ENCODE results near the gene MYO10. TPM values are rescaled to one million over a fixed set of nuclear protein-coding genes. Genes with fewer than 3 reads are reported as not detected.

Gene MYO10
- total RNA-seq, 2 experiments from 2014 or later, result 0.08 TPM; not detected in 1

DNA sequence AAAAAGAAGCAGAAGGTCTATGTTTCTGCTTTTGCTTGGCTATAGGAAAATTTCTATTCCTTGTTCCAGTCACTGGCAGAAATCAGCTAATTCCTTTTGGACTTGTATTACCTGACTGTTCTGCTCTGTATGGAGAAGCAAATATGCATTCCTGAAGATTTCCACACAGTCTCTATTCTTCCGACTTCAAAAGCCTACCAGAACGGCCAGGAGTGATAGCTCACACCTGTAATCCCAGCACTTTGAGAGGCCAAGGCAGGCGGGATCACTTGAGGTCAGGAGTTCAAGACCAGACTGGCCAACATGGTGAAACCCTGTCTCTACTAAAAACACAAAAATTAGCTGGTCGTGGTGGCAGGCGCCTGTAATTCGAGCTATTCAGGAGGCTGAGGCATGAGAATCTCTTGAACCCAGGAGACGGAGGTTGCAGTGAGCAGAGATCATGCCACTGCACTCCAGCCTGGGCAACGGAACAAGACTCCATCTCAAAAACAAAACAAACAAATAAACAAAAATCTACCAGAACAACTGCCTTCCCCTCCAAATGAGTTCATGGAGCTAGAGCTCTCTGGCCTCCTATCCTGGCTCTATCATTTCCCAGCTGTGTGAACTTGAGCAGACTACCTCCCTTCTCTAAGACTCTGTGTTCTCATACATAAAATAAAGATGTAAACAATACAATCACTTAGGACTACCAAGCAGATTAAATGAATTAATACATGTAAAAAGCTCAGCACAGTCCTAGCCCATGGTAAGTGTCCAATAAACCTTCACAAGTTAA lies 17.0 kb downstream of the MYO10 start:
- Mint-ChIP-seq H3K4me1 (no peaks in the 10 kb centered on the region), H3K27me3 (no peaks in the 10 kb centered on the region), H3K27ac (no peak overlapping the region), H3K9me3 (no peaks in the 10 kb centered on the region), H3K36me3 (ENCODE audit: low read depth) (no peaks in the 10 kb centered on the region), H3K4me3 (no peak overlapping the region)
- DNase-seq, result no peak
- POLR2A ChIA-PET, result no interaction called here
- CTCF ChIA-PET, result no interaction called here

DNA sequence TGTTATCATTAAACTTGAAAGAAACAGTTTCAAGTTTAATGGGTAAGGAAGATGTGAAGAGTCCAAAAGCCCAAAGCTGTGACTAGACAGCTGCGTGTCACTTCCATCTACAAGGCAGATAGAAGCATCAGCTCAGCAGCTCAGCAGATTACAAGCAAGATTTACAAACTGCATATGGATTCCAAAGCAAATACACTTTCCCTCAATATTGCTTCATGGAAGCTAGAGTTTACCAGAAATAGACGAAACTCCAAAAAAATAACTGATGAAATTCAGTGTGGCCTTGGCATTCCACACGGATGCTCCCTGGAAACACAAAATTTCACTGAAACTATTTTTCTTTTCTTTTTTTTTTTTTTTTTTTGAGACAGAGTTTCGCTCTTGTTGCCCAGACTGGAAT lies 17.9 kb downstream of the MYO10 start:
- H3K9me3 Mint-ChIP-seq, result no peaks in the 10 kb centered on the region
- DNase-seq, result no peak
- no peaks in the 10 kb centered on the region for H3K4me1 Mint-ChIP-seq
- H3K4me3 Mint-ChIP-seq, result no peak overlapping the region
- no peak overlapping the region for H3K27ac Mint-ChIP-seq
- POLR2A ChIA-PET, result no interaction called here
- no peaks in the 10 kb centered on the region for H3K27me3 Mint-ChIP-seq
- no peaks in the 10 kb centered on the region for H3K36me3 Mint-ChIP-seq (ENCODE audit: low read depth)
- CTCF ChIA-PET, result interaction anchor here (0.6 kb wide), 3 partner anchors 172 to 1670 kb away, joined by 3 to 4 read pairs (median 3); no protein-coding TSS in a partner anchor

DNA sequence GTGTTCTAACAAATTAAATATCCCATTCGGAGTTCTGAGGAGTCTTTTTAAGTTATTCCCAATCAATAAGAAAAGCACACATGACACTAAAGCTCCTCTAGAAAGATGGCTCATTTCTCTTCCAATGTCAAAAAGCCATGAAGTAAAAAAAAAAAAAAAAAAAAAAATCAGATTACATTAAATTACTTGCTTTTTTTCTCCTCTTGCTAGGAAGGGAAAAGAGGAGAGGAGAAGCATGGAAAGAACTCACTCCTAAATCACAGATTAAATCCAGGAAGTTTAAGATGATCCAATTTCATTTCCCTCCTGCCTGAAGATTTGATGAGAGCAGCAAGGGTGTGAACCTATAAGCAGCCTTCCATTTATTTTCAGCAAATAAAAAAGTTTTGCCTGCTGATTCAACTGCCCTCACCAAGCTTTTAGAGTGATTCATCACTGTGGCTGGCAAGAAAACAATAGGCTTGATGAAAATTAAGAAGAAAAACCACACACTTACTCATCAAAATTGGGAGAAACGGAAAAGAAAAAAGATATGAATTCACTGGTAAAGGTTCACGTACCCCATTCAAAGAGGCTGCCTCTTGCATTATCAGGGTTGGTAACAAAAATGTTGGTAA lies 19.7 kb downstream of the MYO10 start:
- no peak for DNase-seq
- no peaks in the 10 kb centered on the region for H3K9me3 Mint-ChIP-seq
- H3K4me1 Mint-ChIP-seq, result no peaks in the 10 kb centered on the region
- no peak overlapping the region for H3K4me3 Mint-ChIP-seq
- no peaks in the 10 kb centered on the region for H3K36me3 Mint-ChIP-seq (ENCODE audit: low read depth)
- ChIA-PET CTCF (no interaction called here), POLR2A (no interaction called here)
- no peak overlapping the region for H3K27ac Mint-ChIP-seq
- H3K27me3 Mint-ChIP-seq, result no peaks in the 10 kb centered on the region

DNA sequence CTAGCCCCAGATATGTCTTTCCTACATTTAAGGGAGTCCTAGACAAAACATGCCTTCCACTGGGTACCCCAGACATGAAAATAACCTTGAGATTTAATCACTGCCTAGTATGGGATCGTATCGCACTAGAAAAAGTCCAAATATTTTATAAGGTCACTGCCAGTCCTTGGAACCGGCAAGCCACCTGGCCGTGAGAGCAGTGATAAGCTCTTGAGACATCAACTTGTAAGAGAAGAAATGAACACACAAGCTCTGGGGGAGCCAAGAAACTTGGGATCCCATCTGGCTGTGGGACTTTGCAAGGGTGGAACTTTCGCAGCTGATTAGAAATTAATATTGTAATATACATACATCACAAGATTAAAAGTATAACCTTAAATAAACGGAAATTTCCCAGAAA lies 21.5 kb downstream of the MYO10 start:
- no peak for DNase-seq
- Mint-ChIP-seq H3K4me1 (no peaks in the 10 kb centered on the region), H3K9me3 (no peaks in the 10 kb centered on the region), H3K27me3 (no peaks in the 10 kb centered on the region), H3K36me3 (ENCODE audit: low read depth) (no peaks in the 10 kb centered on the region), H3K4me3 (no peak overlapping the region), H3K27ac (no peak overlapping the region)
- ChIA-PET POLR2A (no interaction called here), CTCF (no interaction called here)

DNA sequence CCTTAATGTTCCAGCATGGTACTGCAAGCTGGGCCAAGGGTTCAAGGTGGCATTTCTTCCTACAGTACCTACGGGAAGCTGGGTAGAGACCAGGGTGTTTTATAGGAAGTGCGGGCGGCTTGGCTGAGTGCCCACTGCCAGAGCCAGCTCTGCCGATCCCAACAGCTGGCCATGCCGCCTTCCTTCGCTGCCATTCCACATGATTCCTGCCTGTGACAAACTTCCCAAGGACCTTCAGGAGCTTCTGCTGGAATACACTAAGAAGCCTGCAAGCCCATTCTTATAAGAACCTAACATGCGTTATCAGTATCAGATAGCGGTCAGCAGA lies 22.0 kb downstream of the MYO10 start:
- no peak overlapping the region for H3K4me3 Mint-ChIP-seq
- H3K9me3 Mint-ChIP-seq, result no peaks in the 10 kb centered on the region
- no peaks in the 10 kb centered on the region for H3K27me3 Mint-ChIP-seq
- no peak for DNase-seq
- ChIA-PET CTCF (no interaction called here), POLR2A (no interaction called here)
- no peak overlapping the region for H3K27ac Mint-ChIP-seq
- no peaks in the 10 kb centered on the region for H3K4me1 Mint-ChIP-seq
- no peaks in the 10 kb centered on the region for H3K36me3 Mint-ChIP-seq (ENCODE audit: low read depth)

DNA sequence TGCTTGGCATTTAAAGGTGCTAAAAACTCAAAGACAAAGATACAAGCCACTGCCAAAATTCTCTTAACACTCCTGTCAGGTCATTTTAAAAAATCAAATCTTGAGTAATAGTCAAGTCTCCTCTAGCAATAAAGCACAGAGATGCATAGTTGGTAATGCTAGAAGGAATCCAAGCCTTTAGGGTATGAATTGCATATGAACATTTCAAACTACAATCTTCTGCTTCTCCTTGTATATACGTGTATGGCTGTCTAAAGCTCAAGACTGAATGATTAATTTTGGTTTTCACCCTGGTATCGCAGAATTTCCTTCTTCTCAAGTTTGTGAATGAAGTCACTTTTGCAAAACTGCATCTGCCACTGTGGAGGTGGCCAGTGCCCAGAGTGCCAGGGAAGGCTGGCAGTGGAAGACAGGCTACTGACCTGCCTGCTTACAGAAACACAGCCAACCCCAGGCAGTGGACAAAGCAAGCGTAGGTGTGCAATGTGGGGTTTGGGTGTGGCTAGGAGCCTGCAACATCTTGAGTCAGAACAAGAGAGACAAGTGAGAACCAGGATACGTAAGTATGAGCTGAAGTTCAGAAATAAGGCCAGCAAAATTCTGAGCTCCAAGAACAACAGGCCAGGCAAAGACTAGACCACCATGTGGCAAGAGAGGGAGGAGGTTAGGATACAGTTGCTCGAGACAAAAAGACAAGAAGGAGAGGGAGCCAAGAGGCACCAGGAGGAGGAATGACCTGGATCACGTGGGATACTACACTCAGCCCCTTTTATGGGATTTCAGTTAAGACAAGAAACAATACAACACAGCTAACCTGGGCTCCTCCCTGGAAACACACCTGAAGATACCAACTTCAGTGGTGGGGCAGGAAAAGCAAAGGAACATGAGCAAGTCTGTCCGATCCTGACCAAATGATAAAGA lies 22.6 kb downstream of the MYO10 start:
- CTCF ChIA-PET, result interaction anchor here (0.6 kb wide), 1 partner anchor 439 kb away, joined by 3 read pairs; no protein-coding TSS in a partner anchor
- Mint-ChIP-seq H3K27ac (no peak overlapping the region), H3K4me3 (no peak overlapping the region), H3K4me1 (no peaks in the 10 kb centered on the region), H3K27me3 (no peaks in the 10 kb centered on the region), H3K36me3 (ENCODE audit: low read depth) (no peaks in the 10 kb centered on the region), H3K9me3 (no peaks in the 10 kb centered on the region)
- POLR2A ChIA-PET, result no interaction called here
- DNase-seq, result no peak

DNA sequence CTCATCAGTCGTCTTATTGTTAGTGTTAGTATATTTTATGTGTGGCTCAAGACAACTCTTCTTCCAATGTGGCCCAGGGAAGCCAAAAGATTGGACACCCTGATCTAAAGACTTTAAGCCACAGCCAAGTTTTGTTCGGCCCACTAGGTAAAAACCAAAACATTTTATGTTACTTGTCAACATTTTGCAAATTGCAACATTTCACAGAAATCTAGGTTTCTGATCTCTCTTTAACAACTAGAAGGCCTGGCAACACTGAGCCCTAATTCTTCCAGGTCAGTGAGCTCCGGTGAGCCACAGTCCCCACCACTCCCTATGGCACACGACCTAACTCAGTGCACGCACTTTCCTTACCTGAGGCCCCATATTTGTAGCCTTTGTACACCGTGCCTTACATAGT lies 24.0 kb downstream of the MYO10 start:
- no peaks in the 10 kb centered on the region for H3K27me3 Mint-ChIP-seq
- ChIA-PET CTCF (no interaction called here), POLR2A (no interaction called here)
- no peaks in the 10 kb centered on the region for H3K4me1 Mint-ChIP-seq
- no peak for DNase-seq
- H3K27ac Mint-ChIP-seq, result no peak overlapping the region
- no peaks in the 10 kb centered on the region for H3K36me3 Mint-ChIP-seq (ENCODE audit: low read depth)
- no peak overlapping the region for H3K4me3 Mint-ChIP-seq
- no peaks in the 10 kb centered on the region for H3K9me3 Mint-ChIP-seq

DNA sequence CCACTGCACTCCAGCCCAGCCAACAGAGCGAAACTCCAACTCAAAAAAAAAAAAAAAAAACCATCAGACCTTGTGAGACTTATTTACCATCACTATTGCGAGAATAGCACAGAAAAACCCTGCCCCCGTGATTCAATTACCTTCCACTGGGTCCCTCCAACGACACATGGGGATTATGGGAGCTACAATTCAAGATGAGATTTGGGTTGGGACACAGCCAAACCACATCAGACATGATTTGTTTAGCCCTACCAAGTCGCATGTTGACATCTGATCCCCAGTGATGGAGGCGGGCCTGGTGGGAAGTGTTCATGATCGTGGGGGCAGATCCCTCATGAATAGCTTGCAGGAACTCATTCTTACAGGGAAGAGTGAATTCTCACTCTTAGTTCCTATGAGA lies 26.6 kb downstream of the MYO10 start:
- DNase-seq, result no peak
- CTCF ChIA-PET, result interaction anchor here (0.6 kb wide), 1 partner anchor 110 kb away, joined by 3 read pairs; no protein-coding TSS in a partner anchor
- no peaks in the 10 kb centered on the region for H3K36me3 Mint-ChIP-seq (ENCODE audit: low read depth)

DNA sequence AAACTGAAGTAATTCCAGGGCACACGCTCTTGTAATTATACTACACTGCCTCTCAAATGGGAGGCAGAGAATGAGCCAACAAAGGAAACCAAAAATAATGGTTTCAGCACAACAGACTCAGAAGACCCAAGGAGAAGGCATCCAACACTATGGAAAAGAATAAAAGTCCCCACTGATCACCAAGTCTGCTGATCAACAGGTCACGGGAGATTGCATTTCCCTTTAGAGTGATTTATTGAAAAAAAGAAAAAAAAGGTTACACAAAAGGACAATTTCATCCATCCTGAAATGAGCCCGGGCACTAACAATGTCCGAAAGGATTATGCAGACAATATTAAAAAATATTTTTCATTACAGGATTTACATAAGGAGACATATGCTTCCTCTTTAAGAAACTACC lies 28.8 kb downstream of the MYO10 start:
- Mint-ChIP-seq H3K27me3 (no peaks in the 10 kb centered on the region), H3K27ac (no peak overlapping the region), H3K4me1 (no peaks in the 10 kb centered on the region), H3K36me3 (ENCODE audit: low read depth) (no peaks in the 10 kb centered on the region), H3K4me3 (no peak overlapping the region), H3K9me3 (no peaks in the 10 kb centered on the region)
- DNase-seq, result no peak
- ChIA-PET CTCF (interaction anchor here (1.5 kb wide), 1 partner anchor 15 kb away, joined by 3 read pairs; no protein-coding TSS in a partner anchor), POLR2A (no interaction called here)

More for the DNA sequence above, 26.6 kb downstream of the MYO10 start:
- POLR2A ChIA-PET, result no interaction called here
- Mint-ChIP-seq H3K27me3 (no peaks in the 10 kb centered on the region), H3K27ac (no peak overlapping the region), H3K4me1 (no peaks in the 10 kb centered on the region), H3K4me3 (no peak overlapping the region), H3K9me3 (no peaks in the 10 kb centered on the region)

DNA sequence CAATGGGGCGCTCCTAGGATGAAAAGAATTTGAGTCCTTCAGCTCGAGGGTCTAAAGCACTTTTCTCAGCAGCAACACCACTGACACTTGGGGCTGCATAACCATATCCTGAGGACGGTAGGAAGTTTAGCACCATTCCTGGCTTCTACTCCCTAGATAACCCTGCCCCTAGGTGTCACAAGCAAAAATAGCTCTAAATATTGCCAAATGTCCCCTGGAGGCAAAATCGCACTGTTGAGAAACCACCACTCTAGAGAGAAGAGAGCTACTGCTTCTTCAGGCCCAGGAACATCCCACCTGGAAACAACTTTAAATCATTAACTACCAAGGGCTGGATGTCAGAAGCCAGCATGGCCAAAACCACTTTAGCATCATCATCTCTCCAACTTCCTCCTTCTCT lies 29.8 kb downstream of the MYO10 start:
- POLR2A ChIA-PET, result no interaction called here
- H3K27ac Mint-ChIP-seq, result no peak overlapping the region
- H3K4me1 Mint-ChIP-seq, result no peaks in the 10 kb centered on the region
- H3K4me3 Mint-ChIP-seq, result no peak overlapping the region
- no peaks in the 10 kb centered on the region for H3K27me3 Mint-ChIP-seq
- no peaks in the 10 kb centered on the region for H3K36me3 Mint-ChIP-seq (ENCODE audit: low read depth)
- CTCF ChIA-PET, result interaction anchor here (1.5 kb wide), 1 partner anchor 16 kb away, joined by 3 read pairs; no protein-coding TSS in a partner anchor
- DNase-seq, result no peak
- no peaks in the 10 kb centered on the region for H3K9me3 Mint-ChIP-seq

DNA sequence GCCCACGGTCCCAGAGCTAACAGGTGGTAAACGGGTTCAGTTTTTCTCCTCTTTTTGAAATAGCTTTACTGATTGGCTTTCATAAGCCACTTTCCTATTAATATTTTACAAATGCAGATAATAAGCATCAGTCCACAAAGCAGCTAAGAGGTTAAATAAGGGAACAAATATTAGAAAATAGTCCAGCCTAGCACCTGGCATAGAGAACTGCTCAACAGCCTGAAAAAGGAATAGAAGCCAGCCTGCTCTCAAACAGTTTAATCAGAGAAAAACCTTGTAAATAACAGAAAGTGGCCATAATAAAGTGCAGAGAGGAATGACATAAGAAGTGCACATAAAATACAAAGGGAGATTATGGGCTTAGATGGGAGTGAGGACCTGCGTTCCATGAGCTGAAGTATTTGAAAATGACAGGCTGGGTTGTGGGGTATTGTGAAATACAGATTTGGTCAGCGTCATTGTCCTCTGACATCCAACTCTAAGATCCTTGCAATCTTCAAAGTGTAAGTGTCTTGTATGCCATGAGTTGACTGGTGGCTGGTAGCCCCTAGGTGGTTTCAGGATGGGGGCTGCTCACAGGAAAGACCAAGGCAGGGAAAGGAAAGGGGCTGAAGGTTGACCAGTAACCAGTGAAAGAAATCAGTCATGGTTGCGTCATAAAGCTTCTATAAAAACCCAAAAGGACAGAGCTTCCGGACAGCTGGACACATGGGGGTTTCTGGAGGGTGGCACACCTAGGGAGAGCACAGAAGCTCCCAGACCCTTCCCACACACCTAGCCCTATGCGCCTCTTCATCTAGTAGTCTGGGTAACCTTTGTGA lies 32.4 kb downstream of the MYO10 start:
- ChIA-PET CTCF (interaction anchor here (0.6 kb wide), 1 partner anchor 921 kb away, joined by 3 read pairs; no protein-coding TSS in a partner anchor), POLR2A (no interaction called here)
- Mint-ChIP-seq H3K36me3 (ENCODE audit: low read depth) (no peaks in the 10 kb centered on the region), H3K4me1 (no peaks in the 10 kb centered on the region), H3K27ac (no peak overlapping the region), H3K9me3 (no peaks in the 10 kb centered on the region), H3K27me3 (no peaks in the 10 kb centered on the region), H3K4me3 (no peak overlapping the region)
- DNase-seq, result no peak

DNA sequence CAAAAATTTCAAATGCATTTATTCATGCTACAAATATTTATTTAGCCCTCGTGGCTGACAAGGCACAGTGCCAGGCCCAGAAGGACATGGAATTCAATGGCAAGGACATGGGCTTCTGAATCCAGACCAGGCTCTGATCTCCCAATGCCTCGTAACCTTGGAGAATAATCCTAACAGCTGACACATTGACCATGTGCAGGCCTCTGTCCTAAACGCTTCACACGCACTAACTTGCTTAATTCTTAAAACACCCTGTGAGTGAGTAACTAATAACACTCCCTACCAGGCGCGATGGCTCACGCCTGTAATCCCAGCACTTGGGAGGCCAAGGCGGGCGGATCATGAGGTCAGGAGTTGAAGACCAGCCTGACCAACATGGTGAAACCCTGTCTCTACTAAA lies 33.2 kb downstream of the MYO10 start:
- POLR2A ChIA-PET, result no interaction called here
- Mint-ChIP-seq H3K27ac (no peak overlapping the region), H3K36me3 (ENCODE audit: low read depth) (no peaks in the 10 kb centered on the region), H3K4me1 (no peaks in the 10 kb centered on the region), H3K27me3 (no peaks in the 10 kb centered on the region), H3K9me3 (no peaks in the 10 kb centered on the region), H3K4me3 (no peak overlapping the region)
- CTCF ChIA-PET, result interaction anchor here (0.6 kb wide), 1 partner anchor 921 kb away, joined by 3 read pairs; no protein-coding TSS in a partner anchor
- DNase-seq, result no peak
